ENCODE data around the gene EHD2. TPM values are rescaled to one million over a fixed set of nuclear protein-coding genes. Genes with fewer than 3 reads are reported as not detected.

Gene EHD2
- polyA plus RNA-seq, 3 donors = 26.1 to 42.0 (median 34.8) TPM

Other genes starting within 250 kb of the EHD2 start
- under 1 TPM in 2 of 3 donors, not detected in 1; 0.21 to 0.28 TPM for gene SLC8A2, start 241.5 kb upstream of the EHD2 start, polyA plus RNA-seq (ENCODE audit: insufficient read length in 3 of 3)
- 10 to 100 TPM; 13.8 to 15.9 (median 14.6) TPM for gene KPTN, start 229.2 kb upstream of the EHD2 start, polyA plus RNA-seq (ENCODE audit: insufficient read length in 3 of 3)
- 100 to 1,000 TPM; 152 to 174 (median 169) TPM for gene NAPA, start 198.4 kb upstream of the EHD2 start, polyA plus RNA-seq (ENCODE audit: insufficient read length in 3 of 3)
- gene ZNF541, start 140.3 kb upstream of the EHD2 start, polyA plus RNA-seq (ENCODE audit: insufficient read length in 3 of 3) = under 1 TPM; 0.20 to 0.40 (median 0.40) TPM
- gene BICRA, start 104.3 kb upstream of the EHD2 start, polyA plus RNA-seq (ENCODE audit: insufficient read length in 3 of 3) = 10 to 100 TPM; 14.1 to 19.7 (median 17.1) TPM
- 100 to 1,000 TPM; 370 to 415 (median 376) TPM for gene NOP53, start 32.1 kb downstream of the EHD2 start, polyA plus RNA-seq (ENCODE audit: insufficient read length in 3 of 3)
- 100 to 1,000 TPM; 129 to 150 (median 150) TPM for gene SELENOW, start 65.3 kb downstream of the EHD2 start, polyA plus RNA-seq (ENCODE audit: insufficient read length in 3 of 3)
- not detected for gene TPRX1, start 91.1 kb downstream of the EHD2 start, polyA plus RNA-seq (ENCODE audit: insufficient read length in 3 of 3)
- gene CRX, start 108.5 kb downstream of the EHD2 start, polyA plus RNA-seq (ENCODE audit: insufficient read length in 3 of 3) = under 1 TPM; 0.01 to 0.14 (median 0.06) TPM
- gene TPRX2, start 145.8 kb downstream of the EHD2 start, polyA plus RNA-seq (ENCODE audit: insufficient read length in 3 of 3) = not detected
- 1 to 10 TPM in 1 of 3 donors, under 1 TPM in 1, not detected in 1; 0.61 to 1.6 TPM for gene SULT2A1, start 172.9 kb downstream of the EHD2 start, polyA plus RNA-seq (ENCODE audit: insufficient read length in 3 of 3)

Measured in renal pelvis (tissue), 3 donors.